Prostate gland (tissue), 2 donors: Measurements from ENCODE around the gene TIMM10.
A peak's percentile ranks its signal among the peaks of the same experiment; 100 is the strongest.

Experiments
- CTCF ChIP-seq, 4 experiments: fragments of 200-600 bp in 2 of 4; fragments of 450-650 bp in 2 of 4; sonication (generic) in 2 of 4; IDR thresholded peaks; 1 replicate in 3 of 4; 2 replicates in 1 of 4; pipeline ENCODE4 v1.5.1; 2016 to 2019; ENCODE audit warnings: antibody characterized with exemption in 4 of 4, mild to moderate bottlenecking in 2 of 4, moderate library complexity in 2 of 4
- POLR2A ChIP-seq: fragments of 450-650 bp; IDR thresholded peaks from one replicate; pipeline ENCODE4 v1.6.1; 2016; ENCODE audit warnings: antibody characterized with exemption, mild to moderate bottlenecking
- POLR2AphosphoS5 ChIP-seq: sonication (generic); formaldehyde crosslinking; IDR thresholded peaks from one replicate; pipeline ENCODE4 v1.6.1; 2017; ENCODE audit warnings: antibody characterized with exemption

- TF ChIP-seq CTCF (IDR thresholded peaks at IDR 0.05) (peak in 3 of 4 experiments; percentile 24 to 42 (median 34)), POLR2AphosphoS5 (no peak), POLR2A (no peak)
These were observed 39.0 kb downstream of the TIMM10 start for GRCh38 chr11:57491371-57492061.
